Testis (tissue), 2 donors: ENCODE measurements around the gene PRKCA.

Source experiments
- POLR2A ChIP-seq: fragments of 450-650 bp; IDR thresholded peaks from one replicate; pipeline ENCODE4 v1.6.1; 2017; ENCODE audit warnings: antibody characterized with exemption, mild to moderate bottlenecking, moderate library complexity
- TF ChIP-seq, protein P1 (sequence below), 3 experiments: fragments of 450-650 bp in 2 of 3; fragments of 200-600 bp in 1 of 3; sonication (generic) in 1 of 3; IDR thresholded peaks; one replicate each; pipeline ENCODE4 v1.5.1; 2016 to 2019; ENCODE audit warnings: antibody characterized with exemption in 3 of 3, mild to moderate bottlenecking in 2 of 3, moderate library complexity in 1 of 3

DNA sequence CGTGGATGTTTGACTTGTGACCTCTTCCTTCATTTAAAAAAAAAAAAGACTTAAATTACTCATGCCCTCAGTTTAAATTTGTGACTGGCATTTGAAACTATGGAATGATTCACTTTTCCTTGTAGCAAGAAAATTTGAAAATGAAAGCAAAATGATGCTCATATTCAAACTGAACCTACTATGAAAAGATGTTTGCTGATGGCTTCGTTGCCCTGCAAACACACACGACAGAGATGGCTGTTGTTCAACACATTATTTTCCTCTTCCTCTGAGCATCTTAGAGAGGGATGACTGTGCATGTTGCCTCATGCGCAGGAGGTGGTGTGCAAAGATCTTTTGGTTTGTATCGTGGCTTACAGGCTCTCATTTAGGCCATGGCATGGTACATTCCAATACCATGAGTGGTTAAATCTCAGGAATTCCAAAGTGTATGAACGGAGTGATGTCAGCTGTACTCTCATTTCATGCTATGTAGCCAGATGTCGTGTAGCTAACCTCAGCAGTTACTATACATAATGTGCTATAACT lies 164.5 kb downstream of the PRKCA start:
- TF ChIP-seq, protein P1, sequence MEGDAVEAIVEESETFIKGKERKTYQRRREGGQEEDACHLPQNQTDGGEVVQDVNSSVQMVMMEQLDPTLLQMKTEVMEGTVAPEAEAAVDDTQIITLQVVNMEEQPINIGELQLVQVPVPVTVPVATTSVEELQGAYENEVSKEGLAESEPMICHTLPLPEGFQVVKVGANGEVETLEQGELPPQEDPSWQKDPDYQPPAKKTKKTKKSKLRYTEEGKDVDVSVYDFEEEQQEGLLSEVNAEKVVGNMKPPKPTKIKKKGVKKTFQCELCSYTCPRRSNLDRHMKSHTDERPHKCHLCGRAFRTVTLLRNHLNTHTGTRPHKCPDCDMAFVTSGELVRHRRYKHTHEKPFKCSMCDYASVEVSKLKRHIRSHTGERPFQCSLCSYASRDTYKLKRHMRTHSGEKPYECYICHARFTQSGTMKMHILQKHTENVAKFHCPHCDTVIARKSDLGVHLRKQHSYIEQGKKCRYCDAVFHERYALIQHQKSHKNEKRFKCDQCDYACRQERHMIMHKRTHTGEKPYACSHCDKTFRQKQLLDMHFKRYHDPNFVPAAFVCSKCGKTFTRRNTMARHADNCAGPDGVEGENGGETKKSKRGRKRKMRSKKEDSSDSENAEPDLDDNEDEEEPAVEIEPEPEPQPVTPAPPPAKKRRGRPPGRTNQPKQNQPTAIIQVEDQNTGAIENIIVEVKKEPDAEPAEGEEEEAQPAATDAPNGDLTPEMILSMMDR (IDR thresholded peaks at IDR 0.05): no peak
- no peak for TF ChIP-seq POLR2A
